Ovary (tissue), 9 donors: ENCODE data around the gene RRAS2. TPM values are rescaled to one million over a fixed set of nuclear protein-coding genes. Genes with fewer than 3 reads are reported as not detected.

ENCODE experiments used
- DNase-seq, 5 donors: peaks; one replicate each; pipeline ENCODE4 v3.0.0-alpha.2; 2019 to 2020
- H3K27ac ChIP-seq, 2 donors: fragments of 200-600 bp; one replicate each; pipeline versions ENCODE4 v1.5.1 to v1.8.0; 2019 to 2022
- H3K27me3 ChIP-seq: fragments of 200-600 bp; one replicate; pipeline ENCODE4 v1.8.0; 2022
- H3K36me3 ChIP-seq: fragments of 200-600 bp; sonication (generic); one replicate; pipeline ENCODE4 v1.5.1; 2019
- H3K4me1 ChIP-seq: one replicate; pipeline ENCODE4 v1.8.1; 2013; ENCODE audit warnings: mild to moderate bottlenecking, moderate library complexity; ENCODE audit not compliant: insufficient read depth
- H3K4me3 ChIP-seq: fragments of 200-600 bp; sonication (generic); one replicate; pipeline ENCODE4 v1.5.1; 2017
- H3K9me3 ChIP-seq, 2 donors: fragments of 200-600 bp in 1 of 2; sonication (generic) in 1 of 2; one replicate each; pipeline versions ENCODE4 v1.5.1 to v1.8.1; 2013 to 2019; ENCODE audit warnings: mild to moderate bottlenecking in 1 of 2, moderate library complexity in 1 of 2
- EP300 ChIP-seq: sonication (generic); formaldehyde crosslinking; IDR thresholded peaks from one replicate; pipeline ENCODE4 v1.6.1; 2017; ENCODE audit warnings: antibody characterized with exemption
- POLR2A ChIP-seq: fragments of 450-650 bp; IDR thresholded peaks from one replicate; pipeline ENCODE4 v1.6.1; 2017; ENCODE audit warnings: antibody characterized with exemption, mild to moderate bottlenecking, moderate library complexity
- WGBS, 3 donors: extraction: QIAGEN DNeasy Blood & Tissue Kit in 1 of 3; methylation state at CpG; one replicate each; pipeline versions ENCODE4 v1.1.5 to v1.1.7; 2013 to 2017; 5-methylcytosine and 5-hydroxymethylcytosine counted together
- intact Hi-C, 4 donors: fragments of 100-400 bp; cut with DNase I; formaldehyde crosslinking; loops; one replicate each; pipeline versions ENCODE4 v1.11.0 to v1.15.1; 2022 to 2023
- polyA plus RNA-seq, 2 donors: library from polyadenylated mRNA; stranded (reverse); fragments of 200-250 nt in 1 of 2; fragments of 350-450 nt in 1 of 2; fragmentation: Illumina TruSeq in 1 of 2; extraction: RNeasy Lipid Tissue Mini Kit (QIAGEN cat#74804) in 1 of 2; gene quantifications; one replicate each; pipeline ENCODE4 v1.2.3, GENCODE V29; 2013 to 2014
- total RNA-seq, 7 donors: library from RNA; depleted of rRNA in 2 of 7; stranded (reverse); fragments of >200 nt in 2 of 7; fragmentation: NEBNext Ultra II Directional in 3 of 7; extraction: Animal tissue kit (Norgen Biotek cat#: 25700) in 3 of 7; gene quantifications; one replicate each; pipeline versions ENCODE4 v1.1.0 to v1.2.4, GENCODE V29; 2016 to 2023
- TF ChIP-seq, protein P1 (sequence below), 3 donors: fragments of 450-650 bp in 2 of 3; fragments of 200-600 bp in 1 of 3; IDR thresholded peaks; one replicate each; pipeline versions ENCODE4 v1.5.1 to v1.8.0; 2016 to 2022; ENCODE audit warnings: antibody characterized with exemption in 3 of 3, mild to moderate bottlenecking in 1 of 3
- donor health status: DM: no; HTN: no; CAD: no; lungs with moderate emphysema.
- donor health status: DM: no; HTN: no; CAD: no.
- donor health status: Bipolar disorder and iron deficiency.
- donor health status: DM: yes; HTN: yes; CAD: no.
- donor health status: DM: no; HTN: no; CAD: no.
- donor health status: DM: yes; HTN: yes; CAD: no.

The RRAS2 gene
- total and polyA plus RNA-seq, 9 donors = 25.7 to 45.2 (median 34.8) TPM

DNA sequence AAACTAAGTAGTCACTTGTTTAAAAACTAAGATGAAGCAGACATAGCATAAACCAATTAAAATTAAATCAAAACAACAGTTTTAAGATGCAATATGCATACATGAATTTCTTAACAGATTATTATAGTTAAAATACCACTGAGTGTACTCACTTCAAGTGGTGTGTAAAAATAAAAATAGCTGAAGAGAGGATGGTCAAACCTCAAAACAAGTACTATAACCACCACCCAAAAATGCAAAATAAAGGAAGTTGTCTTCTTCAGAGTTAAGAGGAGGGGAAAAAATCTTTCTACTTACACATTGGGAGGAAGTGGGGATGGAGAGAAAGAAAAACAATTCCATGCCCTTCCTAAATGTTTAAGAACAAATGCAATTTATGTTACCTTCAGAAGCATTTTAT lies 31.9 kb downstream of the RRAS2 start:
- no peak for TF ChIP-seq EP300
- TF ChIP-seq, protein P1, sequence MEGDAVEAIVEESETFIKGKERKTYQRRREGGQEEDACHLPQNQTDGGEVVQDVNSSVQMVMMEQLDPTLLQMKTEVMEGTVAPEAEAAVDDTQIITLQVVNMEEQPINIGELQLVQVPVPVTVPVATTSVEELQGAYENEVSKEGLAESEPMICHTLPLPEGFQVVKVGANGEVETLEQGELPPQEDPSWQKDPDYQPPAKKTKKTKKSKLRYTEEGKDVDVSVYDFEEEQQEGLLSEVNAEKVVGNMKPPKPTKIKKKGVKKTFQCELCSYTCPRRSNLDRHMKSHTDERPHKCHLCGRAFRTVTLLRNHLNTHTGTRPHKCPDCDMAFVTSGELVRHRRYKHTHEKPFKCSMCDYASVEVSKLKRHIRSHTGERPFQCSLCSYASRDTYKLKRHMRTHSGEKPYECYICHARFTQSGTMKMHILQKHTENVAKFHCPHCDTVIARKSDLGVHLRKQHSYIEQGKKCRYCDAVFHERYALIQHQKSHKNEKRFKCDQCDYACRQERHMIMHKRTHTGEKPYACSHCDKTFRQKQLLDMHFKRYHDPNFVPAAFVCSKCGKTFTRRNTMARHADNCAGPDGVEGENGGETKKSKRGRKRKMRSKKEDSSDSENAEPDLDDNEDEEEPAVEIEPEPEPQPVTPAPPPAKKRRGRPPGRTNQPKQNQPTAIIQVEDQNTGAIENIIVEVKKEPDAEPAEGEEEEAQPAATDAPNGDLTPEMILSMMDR (IDR thresholded peaks at IDR 0.05) = no peak
- no peak for TF ChIP-seq POLR2A
- no peaks in the 10 kb centered on the region for H3K27me3 ChIP-seq
- no peaks in the 10 kb centered on the region for H3K36me3 ChIP-seq
- no peak overlapping the region for H3K4me3 ChIP-seq
- no peaks in the 10 kb centered on the region for H3K4me1 ChIP-seq
- H3K27ac ChIP-seq = no peak overlapping the region
- intact Hi-C loops = no loop called here
- no peak for DNase-seq
- no peaks in the 10 kb centered on the region for H3K9me3 ChIP-seq

DNA sequence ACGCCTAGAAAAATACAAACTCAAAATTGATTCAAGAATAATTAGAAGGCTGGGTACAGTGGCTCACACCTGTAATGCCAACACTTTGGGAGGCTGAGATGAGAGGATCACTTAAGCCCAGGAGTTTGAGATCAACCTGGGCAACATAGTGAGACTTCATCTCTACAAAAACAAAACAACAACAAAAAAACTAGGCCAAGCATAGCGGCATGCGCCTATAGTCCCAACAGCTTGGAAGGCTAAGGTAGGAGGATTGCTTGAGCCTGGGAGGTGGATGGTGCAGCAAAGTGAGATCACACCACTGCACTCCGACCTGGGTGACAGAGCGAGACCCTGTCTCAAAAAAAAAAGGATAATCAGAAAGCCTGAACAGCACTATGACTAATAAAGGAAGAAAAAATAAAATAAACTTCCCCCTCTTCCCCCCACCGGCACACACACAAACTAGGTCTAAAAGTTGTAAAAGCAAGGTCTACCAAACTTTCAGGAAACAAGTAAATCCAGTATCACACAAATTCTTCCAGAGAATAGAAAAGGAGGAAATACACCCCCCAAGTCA lies 35.8 kb downstream of the RRAS2 start:
- Histone ChIP-seq H3K4me3 (no peak overlapping the region), H3K27ac (no peak overlapping the region), H3K4me1 (peaks cover 2% of the 10 kb centered on the region), H3K9me3 (no peaks in the 10 kb centered on the region), H3K27me3 (no peaks in the 10 kb centered on the region), H3K36me3 (no peaks in the 10 kb centered on the region)
- TF ChIP-seq, protein P1 (IDR thresholded peaks at IDR 0.05) = no peak
- TF ChIP-seq POLR2A = no peak
- TF ChIP-seq EP300 = no peak
- no peak for DNase-seq
- intact Hi-C loops = no loop called here
- 90 to 96% (median 91%) methylated on average over 6 of the region's 6 CpGs for WGBS, 3 donors

DNA sequence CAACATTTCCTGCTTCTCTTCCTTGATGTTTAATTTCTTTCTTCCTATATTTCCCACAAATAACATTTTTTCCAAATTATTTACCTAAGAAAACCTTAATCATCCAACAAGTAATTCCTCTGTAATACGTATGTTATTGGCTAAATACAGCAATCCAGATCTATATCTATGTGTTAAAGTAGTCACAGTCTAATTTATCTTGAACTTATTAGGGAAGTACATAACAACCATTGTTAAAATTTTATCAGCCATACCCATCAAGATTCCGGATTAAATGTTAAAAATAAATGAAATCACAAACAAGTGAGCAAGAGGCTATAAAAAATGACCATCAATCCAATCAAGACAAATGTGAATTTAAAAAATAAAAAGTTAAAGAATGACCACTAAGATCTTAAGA lies 36.5 kb downstream of the RRAS2 start:
- TF ChIP-seq POLR2A (no peak), EP300 (no peak)
- TF ChIP-seq, protein P1 (IDR thresholded peaks at IDR 0.05) = no peak
- DNase-seq = no peak
- intact Hi-C loops = no loop called here
- H3K36me3 ChIP-seq = no peaks in the 10 kb centered on the region
- H3K27ac ChIP-seq = no peak overlapping the region
- no peaks in the 10 kb centered on the region for H3K27me3 ChIP-seq
- no peaks in the 10 kb centered on the region for H3K9me3 ChIP-seq
- H3K4me3 ChIP-seq = no peak overlapping the region
- WGBS, 3 donors = 93 to 97% (median 94%) methylated on average over 2 of the region's 2 CpGs
- peaks cover 2% of the 10 kb centered on the region for H3K4me1 ChIP-seq

DNA sequence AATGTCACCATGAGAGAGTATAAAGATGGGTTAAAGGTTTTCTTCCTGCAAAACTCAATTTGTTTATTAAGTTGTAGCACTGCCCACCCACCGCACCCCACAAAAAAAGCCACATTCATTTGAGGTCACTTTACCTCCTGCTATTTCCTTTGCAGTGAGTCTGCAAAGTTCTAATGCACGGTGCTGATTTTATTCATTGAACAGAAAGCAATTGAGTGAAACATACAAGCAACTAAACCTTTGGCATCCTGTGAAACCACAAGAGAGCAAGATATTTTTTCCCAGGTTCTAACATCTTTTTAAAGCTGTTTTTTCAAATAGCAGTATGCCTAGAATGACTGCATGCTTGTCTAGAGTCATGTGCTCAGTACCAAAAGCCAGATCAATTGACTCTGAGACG lies 39.0 kb downstream of the RRAS2 start:
- intact Hi-C loops = no loop called here

More for the DNA sequence above, 39.0 kb downstream of the RRAS2 start:
- Histone ChIP-seq H3K9me3 (no peaks in the 10 kb centered on the region), H3K27ac (no peak overlapping the region), H3K4me1 (peaks cover 2% of the 10 kb centered on the region), H3K4me3 (no peak overlapping the region), H3K27me3 (no peaks in the 10 kb centered on the region), H3K36me3 (no peaks in the 10 kb centered on the region)
- no peak for DNase-seq
- TF ChIP-seq EP300 (no peak), POLR2A (no peak)
- TF ChIP-seq, protein P1 (IDR thresholded peaks at IDR 0.05) = no peak
- 24 to 48% (median 26%) methylated on average over 3 of the region's 3 CpGs for WGBS, 3 donors
